Suppressor macrophage treated with lipopolysaccharide for 4 hours (primary cell): ENCODE measurements around the gene PNMA8B.

Experiments
- DNase-seq: peaks from one replicate; pipeline ENCODE4 v3.0.0-alpha.2; 2020

The PNMA8B gene

GRCh38 chr19:46451352-46451751 lies 44.3 kb downstream of the PNMA8B start:
- DNase-seq = no peak

- DNase-seq = no peak
Measured at GRCh38 chr19:46450737-46451136, 44.9 kb downstream of the PNMA8B start.

GRCh38 chr19:46449228-46449627 lies 46.4 kb downstream of the PNMA8B start:
- no peak for DNase-seq

DNA sequence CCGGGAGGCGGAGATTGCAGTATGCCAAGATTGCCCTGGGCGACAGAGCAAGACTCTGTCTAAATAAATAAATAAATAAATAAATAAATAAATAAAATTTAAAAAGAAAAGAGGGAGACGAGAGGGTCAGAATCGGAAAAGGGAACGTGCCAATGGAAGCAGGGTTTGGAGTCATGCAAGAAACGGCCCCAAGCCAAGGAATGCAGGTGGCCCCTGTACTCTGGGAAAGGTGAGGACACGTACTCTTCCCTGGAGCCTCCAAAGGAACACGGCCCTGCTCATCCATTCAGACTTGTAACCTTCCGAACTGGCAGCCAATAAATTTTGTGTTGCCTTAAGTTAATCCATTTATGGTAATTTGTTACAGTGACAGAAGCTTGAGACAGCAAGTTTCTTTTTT lies 47.1 kb downstream of the PNMA8B start:
- DNase-seq = no peak

- no peak for DNase-seq
Measured at GRCh38 chr19:46447824-46448223, 47.8 kb downstream of the PNMA8B start.

- no peak for DNase-seq
Measured at GRCh38 chr19:46447006-46447405, 48.7 kb downstream of the PNMA8B start.

GRCh38 chr19:46446021-46446420 lies 49.6 kb downstream of the PNMA8B start:
- no peak for DNase-seq

DNA sequence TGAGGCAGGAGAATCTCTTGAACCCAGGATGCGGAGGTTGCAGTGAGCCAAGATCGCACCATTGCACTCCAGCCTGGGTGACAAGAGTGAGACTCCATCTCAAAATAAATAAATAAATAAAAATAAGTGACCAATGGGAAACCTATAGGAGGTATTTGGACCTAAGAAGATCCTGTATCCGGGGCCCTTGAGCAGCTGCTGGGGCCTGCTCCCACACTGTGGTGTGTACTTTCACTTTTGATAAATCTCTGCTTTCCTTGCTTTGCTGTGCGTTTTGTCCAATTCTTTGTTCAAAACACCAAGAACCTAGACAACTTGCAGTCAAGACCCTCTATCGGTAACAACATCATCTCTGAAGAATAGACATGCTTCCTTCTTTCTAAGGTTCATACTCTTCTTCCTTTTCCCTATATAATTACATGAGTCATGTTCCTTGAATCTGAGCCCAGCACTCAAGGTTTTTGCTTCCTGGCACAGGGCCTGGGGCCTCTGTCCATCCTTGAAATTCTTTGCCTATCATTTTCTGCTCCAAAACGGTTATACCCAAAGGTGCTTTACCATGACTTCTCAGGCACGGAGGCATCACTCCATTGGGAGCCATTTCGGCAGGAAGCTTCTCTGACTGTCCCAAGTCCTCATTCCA lies 52.7 kb downstream of the PNMA8B start:
- DNase-seq = no peak

GRCh38 chr19:46441866-46442265 lies 53.8 kb downstream of the PNMA8B start:
- DNase-seq = no peak
